GM12892 (cell line): ENCODE data around the gene ABLIM2.

Experiments used
- DNase-seq: peaks from one replicate; pipeline ENCODE4 v3.0.0; 2011; ENCODE audit not compliant: insufficient read length
- FAIRE-seq: peaks from 2 replicates; lab custom pipeline; 2011; peaks lifted over from hg19 to GRCh38; lab: Jason Lieb, UNC
- POLR2A ChIP-seq: IDR thresholded peaks from 2 replicates; pipeline ENCODE4 v1.6.1; 2011; ENCODE audit warnings: low read depth, low read length, control low read depth
- POLR2AphosphoS5 ChIP-seq: IDR thresholded peaks from 2 replicates; pipeline ENCODE4 v1.6.1; 2011; ENCODE audit warnings: low read depth, low read length, control low read depth
- TAF1 ChIP-seq: IDR thresholded peaks from 2 replicates; pipeline ENCODE4 v1.6.1; 2011; ENCODE audit warnings: low read depth, mild to moderate bottlenecking, control low read depth, low read length, borderline replicate concordance

ABLIM2 gene

GRCh38 chr4:8033067-8033755, 125.4 kb downstream of the ABLIM2 start:
- FAIRE-seq (no peak), DNase-seq (no peak)
- TF ChIP-seq TAF1 (no peak), POLR2AphosphoS5 (no peak), POLR2A (no peak)

DNA sequence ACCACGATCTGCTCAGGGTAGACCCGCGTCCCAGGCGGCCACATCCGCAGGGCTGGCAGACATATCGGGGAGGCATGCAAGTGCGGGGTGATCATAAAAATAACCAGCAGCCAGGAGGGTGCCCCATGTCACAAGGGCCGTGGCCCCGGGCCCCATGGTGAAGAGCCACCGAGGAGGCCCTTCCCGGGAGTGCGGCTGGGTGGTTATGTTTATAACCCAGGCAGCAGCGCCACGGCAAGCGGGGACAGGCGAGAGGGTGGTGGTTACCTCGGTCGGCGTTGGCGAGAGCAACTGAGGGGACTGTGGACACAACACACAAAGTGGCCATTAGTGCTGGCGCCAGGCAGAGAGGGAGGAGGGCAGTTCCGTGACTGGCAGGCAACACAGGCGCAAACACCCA, 126.2 kb downstream of the ABLIM2 start:
- TF ChIP-seq TAF1, result no peak
- no peak for TF ChIP-seq POLR2AphosphoS5
- TF ChIP-seq POLR2A, result no peak

GRCh38 chr4:8030121-8030781, 128.4 kb downstream of the ABLIM2 start:
- TF ChIP-seq POLR2A, result no peak
- no peak for TF ChIP-seq POLR2AphosphoS5
- TF ChIP-seq TAF1, result no peak
- DNase-seq (no peak), FAIRE-seq (no peak)

More for the DNA sequence above, 126.2 kb downstream of the ABLIM2 start:
- DNase-seq (no peak), FAIRE-seq (no peak)

- TF ChIP-seq POLR2AphosphoS5, result no peak
- no peak for TF ChIP-seq POLR2A
- TF ChIP-seq TAF1, result no peak
- no peak for FAIRE-seq
- no peak for DNase-seq
Measured at GRCh38 chr4:8029689-8030088, 128.9 kb downstream of the ABLIM2 start.

DNA sequence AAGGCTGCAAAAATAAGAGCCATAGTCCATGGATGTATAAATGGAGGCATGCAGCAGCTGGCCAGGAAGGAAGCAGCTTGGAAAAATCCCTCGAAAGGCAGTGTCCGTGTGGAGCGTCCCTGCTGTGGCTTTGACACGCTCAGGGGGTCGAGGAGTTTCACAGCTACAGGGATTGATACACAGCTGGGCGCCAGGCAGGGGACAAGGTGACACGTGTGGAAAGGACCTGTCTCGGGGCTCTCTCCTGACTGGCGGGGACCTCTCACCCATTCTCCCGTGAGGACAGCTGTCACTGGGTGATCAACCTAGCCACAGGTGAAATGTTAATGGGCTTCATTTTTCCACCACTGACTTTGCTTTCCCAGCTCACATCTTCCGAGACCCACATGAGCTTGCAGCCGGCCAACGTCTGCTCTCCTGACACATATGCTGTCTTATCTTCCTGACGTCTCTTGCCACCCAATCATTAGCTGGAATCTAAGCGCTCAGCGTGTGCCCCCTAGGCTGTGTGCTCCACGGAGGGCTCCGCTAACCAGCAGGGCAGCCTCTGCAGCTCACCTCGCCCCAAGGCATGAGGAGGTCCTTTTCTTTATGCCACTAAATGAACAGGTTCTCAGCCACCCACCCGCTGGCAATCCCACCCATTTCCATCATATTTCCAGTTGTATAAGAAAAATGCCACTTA, 129.6 kb downstream of the ABLIM2 start:
- DNase-seq (no peak), FAIRE-seq (no peak)
- TF ChIP-seq POLR2A (no peak), POLR2AphosphoS5 (no peak), TAF1 (no peak)

GRCh38 chr4:8028368-8028767, 130.2 kb downstream of the ABLIM2 start:
- TF ChIP-seq POLR2AphosphoS5, result no peak
- TF ChIP-seq POLR2A, result no peak
- no peak for TF ChIP-seq TAF1
- FAIRE-seq (no peak), DNase-seq (no peak)

GRCh38 chr4:8026453-8026852, 132.2 kb downstream of the ABLIM2 start:
- TF ChIP-seq POLR2A, result no peak
- no peak for TF ChIP-seq POLR2AphosphoS5
- TF ChIP-seq TAF1, result no peak
- FAIRE-seq, result no peak
- no peak for DNase-seq

DNA sequence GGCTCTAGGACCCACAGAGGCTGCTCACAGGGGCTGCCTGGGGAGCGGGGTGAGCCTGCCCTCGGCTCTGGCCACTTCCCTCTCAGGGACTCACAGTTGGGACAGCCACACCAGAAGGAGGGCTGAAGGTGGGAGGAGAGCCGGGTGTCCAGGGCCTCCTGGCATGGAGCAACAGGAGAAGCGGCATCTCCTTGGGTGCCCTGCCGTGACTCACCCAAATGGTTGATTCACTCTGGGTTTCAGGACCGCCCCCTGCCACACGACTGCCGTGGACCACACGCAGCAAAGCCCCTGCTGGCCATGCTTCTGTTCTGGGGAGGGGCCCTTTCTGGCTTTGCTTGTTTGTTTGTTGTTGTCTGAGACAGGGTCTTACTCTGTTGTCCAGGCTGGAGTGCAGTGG, 132.9 kb downstream of the ABLIM2 start:
- FAIRE-seq, result no peak
- no peak for DNase-seq
- TF ChIP-seq POLR2A (no peak), TAF1 (no peak), POLR2AphosphoS5 (no peak)

DNA sequence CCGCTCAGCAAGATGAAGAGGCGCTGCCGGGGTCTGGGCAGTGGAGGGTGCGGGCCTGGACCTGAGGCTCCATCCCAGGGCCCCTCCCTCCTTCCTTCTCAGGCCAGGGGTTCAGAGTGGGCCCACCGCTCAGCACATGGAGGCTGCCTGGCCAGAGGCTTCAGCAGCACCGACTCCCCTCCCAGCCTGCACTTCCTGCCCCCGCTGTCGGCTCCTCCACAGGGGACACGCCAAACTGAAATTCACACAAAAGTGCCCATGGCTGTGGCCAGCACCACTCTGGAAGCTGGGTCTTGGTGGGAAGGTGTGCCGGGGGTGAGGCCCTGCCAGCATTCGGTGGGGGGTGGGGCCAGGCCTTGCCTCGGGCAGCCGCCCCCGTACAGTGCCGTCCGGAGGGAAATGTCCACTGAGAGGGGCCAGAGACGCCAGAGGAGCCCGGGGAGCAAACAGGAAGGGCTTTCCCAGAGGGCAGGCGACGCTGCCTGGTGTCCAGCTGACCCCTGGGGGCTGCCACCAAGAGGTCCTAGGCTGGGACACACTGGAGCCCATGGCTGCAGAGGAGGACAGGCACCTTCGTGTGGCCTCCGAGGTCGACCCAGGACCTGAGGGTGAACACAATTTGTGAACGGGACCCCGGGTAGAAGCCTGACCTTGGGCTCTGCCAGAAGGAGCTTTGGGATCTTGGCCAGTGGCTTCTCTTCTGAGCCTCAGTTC, 134.4 kb downstream of the ABLIM2 start:
- FAIRE-seq (no peak), DNase-seq (no peak)
- TF ChIP-seq TAF1 (no peak), POLR2A (no peak), POLR2AphosphoS5 (no peak)

- no peak for TF ChIP-seq POLR2AphosphoS5
- TF ChIP-seq POLR2A, result no peak
- TF ChIP-seq TAF1, result no peak
- FAIRE-seq, result no peak
- DNase-seq, result no peak
Measured at GRCh38 chr4:8023696-8024033, 134.9 kb downstream of the ABLIM2 start.

DNA sequence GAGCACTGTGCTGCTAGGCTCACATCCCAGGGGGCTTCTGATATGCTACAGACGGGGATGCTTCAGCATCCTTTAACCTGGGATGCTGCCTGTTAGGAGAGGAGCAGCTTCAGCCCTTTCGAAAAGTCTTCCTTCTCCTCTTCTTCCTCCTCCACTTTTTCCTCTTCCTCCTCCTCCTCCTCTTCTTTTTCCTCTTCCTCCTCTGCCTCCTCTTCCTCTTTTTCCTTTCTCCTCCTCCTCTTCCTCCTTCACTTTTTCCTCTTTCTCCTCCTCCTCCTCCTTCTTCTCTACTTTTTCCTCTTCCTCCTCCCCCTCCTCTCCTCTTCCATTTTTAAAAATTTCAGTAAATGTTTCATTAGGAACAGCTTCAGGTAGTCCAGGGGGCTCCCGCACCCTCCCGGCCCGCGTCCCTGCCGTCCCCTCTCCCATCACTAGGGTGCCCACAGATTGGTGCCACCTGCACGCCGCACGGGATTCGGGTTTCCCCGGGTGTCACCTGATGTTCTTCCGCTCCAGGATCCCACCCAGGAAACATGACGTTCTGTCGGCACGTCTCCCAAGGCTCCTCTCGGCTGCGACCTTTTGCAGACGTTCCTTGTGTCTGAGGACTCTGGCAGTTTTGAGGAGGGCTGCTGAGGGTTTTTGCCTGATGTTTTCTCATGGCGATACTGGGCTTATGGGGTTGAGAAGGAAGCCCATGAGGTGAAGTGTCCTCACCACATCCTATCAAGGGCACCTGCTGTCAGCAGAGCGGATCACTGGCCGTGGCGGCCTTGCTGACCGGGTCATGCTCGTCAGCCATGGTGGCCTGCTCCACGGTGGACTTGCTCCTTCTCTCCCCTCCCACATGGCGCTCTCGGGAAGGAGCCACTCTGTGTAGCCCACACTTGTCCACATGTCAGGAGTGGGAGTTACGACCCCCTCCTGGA, 135.6 kb downstream of the ABLIM2 start:
- no peak for FAIRE-seq
- TF ChIP-seq POLR2AphosphoS5, result no peak
- TF ChIP-seq TAF1, result no peak
- TF ChIP-seq POLR2A, result no peak
- DNase-seq, result no peak
